Fibroblast of skin of left quadriceps (primary cell): ENCODE results near the gene EHD2.
A peak's percentile ranks its signal among the peaks of the same experiment; 100 is the strongest.

Experiments
- DNase-seq, 2 experiments: peaks; one replicate each; pipeline ENCODE4 v3.0.0-alpha.2; 2013; ENCODE audit warnings: low read depth in 2 of 2

The EHD2 gene

GRCh38 chr19:47691090-47691489, 22.1 kb upstream of the EHD2 start:
- no peak for DNase-seq

- no peak for DNase-seq
These were observed 21.4 kb upstream of the EHD2 start for GRCh38 chr19:47691782-47692181.

- DNase-seq = no peak
These were observed 19.7 kb upstream of the EHD2 start for GRCh38 chr19:47693489-47693888.

GRCh38 chr19:47693903-47694302, 19.3 kb upstream of the EHD2 start:
- no peak for DNase-seq

- DNase-seq = no peak
These were observed 18.6 kb upstream of the EHD2 start for GRCh38 chr19:47694466-47695273.

- no peak for DNase-seq
These were observed 17.5 kb upstream of the EHD2 start for GRCh38 chr19:47695533-47696262.

- no peak for DNase-seq
These were observed 16.6 kb upstream of the EHD2 start for GRCh38 chr19:47696635-47697034.

- DNase-seq = peak; percentile 61 to 62
These were observed 15.2 kb upstream of the EHD2 start for GRCh38 chr19:47697863-47698609.

GRCh38 chr19:47698631-47699359, 14.4 kb upstream of the EHD2 start:
- DNase-seq = no peak

GRCh38 chr19:47699360-47699917, 13.8 kb upstream of the EHD2 start:
- no peak for DNase-seq

- no peak for DNase-seq
These were observed 12.1 kb upstream of the EHD2 start for GRCh38 chr19:47700934-47701716.

- no peak for DNase-seq
These were observed 11.3 kb upstream of the EHD2 start for GRCh38 chr19:47701717-47702552.

GRCh38 chr19:47702671-47703070, 10.6 kb upstream of the EHD2 start:
- no peak for DNase-seq

GRCh38 chr19:47703301-47703700, 9.9 kb upstream of the EHD2 start:
- DNase-seq = no peak

- DNase-seq = no peak
These were observed 9.2 kb upstream of the EHD2 start for GRCh38 chr19:47704024-47704423.

- no peak for DNase-seq
These were observed 8.6 kb upstream of the EHD2 start for GRCh38 chr19:47704656-47705055.

- no peak for DNase-seq
These were observed 5.9 kb upstream of the EHD2 start for GRCh38 chr19:47707135-47707925.

GRCh38 chr19:47711652-47712242, 1.5 kb upstream of the EHD2 start:
- DNase-seq = no peak

GRCh38 chr19:47714339-47714738, 1.1 kb downstream of the EHD2 start:
- no peak for DNase-seq
